H1 (cell line): ENCODE results near the gene HELZ2. TPM values are rescaled to one million over a fixed set of nuclear protein-coding genes. Genes with fewer than 3 reads are reported as not detected.

Experiments
- HDAC6 ChIP-seq: IDR thresholded peaks from one replicate; pipeline ENCODE4 v1.7.1; 2012; ENCODE audit warnings: low read depth, mild to moderate bottlenecking, inconsistent platforms, low read length, moderate library complexity
- POU5F1 ChIP-seq: IDR thresholded peaks from 2 replicates; pipeline ENCODE4 v1.6.1; 2011; ENCODE audit warnings: low read depth, mild to moderate bottlenecking, low read length, moderate library complexity
- SIRT6 ChIP-seq: IDR thresholded peaks from one replicate; pipeline ENCODE4 v1.7.1; 2012; ENCODE audit warnings: low read length, inconsistent platforms
- SP1 ChIP-seq: IDR thresholded peaks from 2 replicates; pipeline ENCODE4 v1.6.1; 2011; ENCODE audit warnings: low read depth, low read length
- SP2 ChIP-seq: IDR thresholded peaks from 2 replicates; pipeline ENCODE4 v1.6.1; 2012; ENCODE audit warnings: mild to moderate bottlenecking, low read length, inconsistent platforms
- polyA plus RNA-seq, 7 experiments: library from polyadenylated mRNA; depleted of rRNA in 3 of 7; stranded (reverse) in 5 of 7; unstranded in 2 of 7; fragments of >200 nt in 5 of 7; fragments of 200-250 nt in 2 of 7; gene quantifications; 1 replicate in 5 of 7; 2 replicates in 1 of 7; 4 replicates in 1 of 7; pipeline versions ENCODE4 v1.2.1 to v1.2.3, GENCODE V29; 2011 to 2013; ENCODE audit warnings: missing spikeins in 2 of 7, mixed read lengths in 2 of 7
- total RNA-seq: library from RNA; stranded (reverse); fragmentation: NEBNext Ultra II Directional; extraction: Animal tissue kit (Norgen Biotek cat#: 25700); gene quantifications from 2 replicates; pipeline ENCODE4 v1.2.1, GENCODE V29; 2021

The HELZ2 gene
- total and polyA plus RNA-seq, 2 of the 8 experiments (the other 6 are each of a cell fraction or from before 2014, with no cell fraction given): 7.9 to 17.5 TPM

GRCh38 chr20:63587776-63588591 is 13.9 kb upstream of the HELZ2 start (continued):
- no peak for TF ChIP-seq SIRT6
- no peak for TF ChIP-seq SP1
- TF ChIP-seq POU5F1: no peak
- no peak for TF ChIP-seq HDAC6
- TF ChIP-seq SP2: no peak
